CD8-positive, alpha-beta memory T cell (primary cell): ENCODE data around the gene ESD. TPM values are rescaled to one million over a fixed set of nuclear protein-coding genes. Genes with fewer than 3 reads are reported as not detected.
"Not testable (repeated sequence)": the region's sequence is repeated elsewhere in the genome, so short reads cannot be mapped to it uniquely, and the experiment has no call there.

Experiments used
- CTCF ChIA-PET: fragments of 350-600 bp; sonication (Branson Sonifier 250); formaldehyde crosslinking; loops from one replicate; lab custom pipeline; 2021; ENCODE audit warnings: antibody characterized with exemption; lab: Charles Lee
- POLR2A ChIA-PET: fragments of 350-600 bp; sonication (Branson Sonifier 250); formaldehyde crosslinking; loops from one replicate; lab custom pipeline; 2021; ENCODE audit warnings: antibody characterized with exemption; lab: Charles Lee
- DNase-seq, 5 donors: peaks; one replicate each; pipeline versions ENCODE4 v3.0.0 to v3.0.0-alpha.2; 2020 to 2022; ENCODE audit warnings: mixed read lengths in 1 of 5
- H3K27ac ChIP-seq: one replicate; pipeline ENCODE4 v1.7.0; 2013; ENCODE audit warnings: low read depth, mild to moderate bottlenecking, low read length, moderate library complexity
- H3K27me3 ChIP-seq: 2 replicates; pipeline ENCODE4 v1.7.0; 2013; ENCODE audit warnings: low read length, mild to moderate bottlenecking; ENCODE audit not compliant: insufficient read depth, poor library complexity, severe bottlenecking
- H3K36me3 ChIP-seq: 2 replicates; pipeline ENCODE4 v1.7.0; 2013; ENCODE audit warnings: mild to moderate bottlenecking, low read length, moderate library complexity; ENCODE audit not compliant: insufficient read depth
- H3K4me1 ChIP-seq: 2 replicates; pipeline ENCODE4 v1.7.0; 2013; ENCODE audit warnings: mild to moderate bottlenecking, low read length, moderate library complexity; ENCODE audit not compliant: insufficient read depth
- H3K4me3 ChIP-seq: 2 replicates; pipeline ENCODE4 v1.7.0; 2013; ENCODE audit warnings: mild to moderate bottlenecking, low read length
- H3K9me3 ChIP-seq: 2 replicates; pipeline ENCODE4 v1.7.0; 2013; ENCODE audit warnings: mild to moderate bottlenecking, low read length
- H3K27ac Mint-ChIP-seq, 8 donors: one replicate each; pipeline ENCODE4 v1.8.0; 2020 to 2021; ENCODE audit warnings: mixed read lengths in 8 of 8, mild to moderate bottlenecking in 6 of 8, inconsistent platforms in 3 of 8, moderate library complexity in 3 of 8
- H3K27me3 Mint-ChIP-seq, 2 donors: one replicate each; pipeline ENCODE4 v1.8.0; 2020 to 2021; ENCODE audit warnings: mixed read lengths in 2 of 2, mild to moderate bottlenecking in 1 of 2, moderate library complexity in 1 of 2
- H3K36me3 Mint-ChIP-seq, 3 donors: one replicate each; pipeline ENCODE4 v1.8.0; 2020 to 2021; ENCODE audit warnings: mixed read lengths in 3 of 3, inconsistent platforms in 1 of 3, mild to moderate bottlenecking in 1 of 3
- H3K4me1 Mint-ChIP-seq, 3 donors: one replicate each; pipeline ENCODE4 v1.8.0; 2020 to 2021; ENCODE audit warnings: mixed read lengths in 3 of 3, inconsistent platforms in 1 of 3, mild to moderate bottlenecking in 1 of 3
- H3K4me3 Mint-ChIP-seq, 7 donors: one replicate each; pipeline ENCODE4 v1.8.0; 2020 to 2021; ENCODE audit warnings: mixed read lengths in 7 of 7, mild to moderate bottlenecking in 6 of 7, moderate library complexity in 4 of 7, inconsistent platforms in 2 of 7
- H3K9me3 Mint-ChIP-seq, 5 donors: one replicate each; pipeline ENCODE4 v1.8.0; 2020 to 2022; ENCODE audit warnings: mixed read lengths in 5 of 5, mild to moderate bottlenecking in 3 of 5, moderate library complexity in 2 of 5, inconsistent platforms in 1 of 5
- polyA plus RNA-seq: library from polyadenylated mRNA; unstranded; fragments of 300-500 nt; fragmentation: Illumina TruSeq; gene quantifications from one replicate; pipeline ENCODE4 v1.2.3, GENCODE V29; 2021
- total RNA-seq, 2 experiments: library from RNA; stranded (reverse); gene quantifications; one replicate each; pipeline ENCODE4 v1.2.3, GENCODE V29; 2021

ESD gene
- total and polyA plus RNA-seq, 3 experiments from 2014 or later, result 91.9 to 109 (median 98.5) TPM

DNA sequence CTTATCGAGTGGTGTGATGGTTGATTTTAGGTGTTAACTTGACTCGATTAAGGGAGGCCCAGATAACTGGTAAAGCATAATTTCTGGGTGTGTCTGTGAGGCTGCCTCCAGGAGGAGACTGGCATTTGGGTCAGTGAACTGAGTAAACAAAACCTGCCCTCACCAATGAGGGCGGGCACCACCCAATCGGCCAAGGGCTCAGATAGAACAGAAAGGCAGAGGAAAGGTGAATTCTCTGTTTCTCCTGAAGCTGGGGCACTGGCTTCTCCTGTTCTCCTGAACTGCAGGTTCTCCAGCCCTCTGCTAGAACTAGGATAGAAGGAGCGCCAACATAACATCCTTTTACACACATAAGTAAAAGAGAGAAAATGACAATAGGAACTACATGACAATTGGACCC lies 35.1 kb downstream of the ESD start:
- no peaks in the 10 kb centered on the region for H3K9me3 ChIP-seq
- no peak overlapping the region for H3K27ac ChIP-seq
- no peak for DNase-seq
- POLR2A ChIA-PET, result no interaction called here
- Mint-ChIP-seq H3K27ac (no peak overlapping the region), H3K4me3 (no peak overlapping the region), H3K4me1 (no peaks in the 10 kb centered on the region), H3K36me3 (no peaks in the 10 kb centered on the region), H3K9me3 (no peaks in the 10 kb centered on the region), H3K27me3 (peaks cover 0 to 4% of the 10 kb centered on the region in 2 donors)
- H3K36me3 ChIP-seq, result no peaks in the 10 kb centered on the region
- CTCF ChIA-PET, result no interaction called here
- no peaks in the 10 kb centered on the region for H3K27me3 ChIP-seq
- H3K4me3 ChIP-seq, result no peak overlapping the region
- no peaks in the 10 kb centered on the region for H3K4me1 ChIP-seq

GRCh38 chr13:46761174-46761573 lies 35.8 kb downstream of the ESD start:
- Histone ChIP-seq H3K27ac (no peak overlapping the region), H3K36me3 (no peaks in the 10 kb centered on the region), H3K4me1 (no peaks in the 10 kb centered on the region), H3K4me3 (no peak overlapping the region), H3K9me3 (no peaks in the 10 kb centered on the region), H3K27me3 (no peaks in the 10 kb centered on the region)
- H3K27me3 Mint-ChIP-seq, result peaks cover 0 to 6% of the 10 kb centered on the region in 2 donors
- DNase-seq, result no peak
- CTCF ChIA-PET, result no interaction called here
- H3K4me1 Mint-ChIP-seq, result no peaks in the 10 kb centered on the region
- H3K9me3 Mint-ChIP-seq, result no peaks in the 10 kb centered on the region
- H3K4me3 Mint-ChIP-seq, result no peak overlapping the region
- H3K36me3 Mint-ChIP-seq, result no peaks in the 10 kb centered on the region
- POLR2A ChIA-PET, result no interaction called here
- H3K27ac Mint-ChIP-seq, result no peak overlapping the region

DNA sequence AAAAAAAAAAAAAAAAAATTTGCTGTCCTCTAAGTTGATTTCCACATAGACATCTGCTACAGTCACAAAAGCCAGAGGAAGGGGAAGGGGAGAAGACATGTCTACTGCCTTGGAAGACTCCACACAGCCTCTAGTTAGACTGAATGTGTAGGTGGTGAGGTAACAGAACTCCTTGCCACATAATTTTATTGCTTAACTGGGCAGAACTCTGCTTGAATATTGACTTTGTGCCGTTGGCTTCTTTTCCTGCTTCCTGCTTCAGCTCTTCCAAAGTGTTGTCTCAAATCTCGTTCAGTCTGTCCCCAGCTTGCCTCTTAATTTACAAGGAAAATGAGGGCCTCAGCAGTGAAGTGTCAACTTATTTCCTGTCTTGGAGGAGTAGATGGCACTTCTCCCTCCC lies 37.1 kb downstream of the ESD start:
- no peaks in the 10 kb centered on the region for H3K36me3 Mint-ChIP-seq
- H3K9me3 ChIP-seq, result no peaks in the 10 kb centered on the region
- H3K4me3 ChIP-seq, result no peak overlapping the region
- H3K27ac Mint-ChIP-seq, result no peak overlapping the region
- H3K4me1 Mint-ChIP-seq, result peaks cover 0 to 2% (median 0%) of the 10 kb centered on the region in 3 donors
- peaks cover 0 to 6% of the 10 kb centered on the region in 2 donors for H3K27me3 Mint-ChIP-seq
- POLR2A ChIA-PET, result interaction anchor here (0.6 kb wide), 1 partner anchor 41 kb away, joined by 6 read pairs; no protein-coding TSS in a partner anchor
- H3K9me3 Mint-ChIP-seq, result no peaks in the 10 kb centered on the region
- CTCF ChIA-PET, result no interaction called here
- H3K4me3 Mint-ChIP-seq, result no peak overlapping the region
- H3K4me1 ChIP-seq, result no peaks in the 10 kb centered on the region
- H3K27me3 ChIP-seq, result no peaks in the 10 kb centered on the region
- no peak overlapping the region for H3K27ac ChIP-seq
- no peaks in the 10 kb centered on the region for H3K36me3 ChIP-seq
- DNase-seq, result no peak

GRCh38 chr13:46757640-46758039 lies 39.3 kb downstream of the ESD start:
- Mint-ChIP-seq H3K27me3 (peaks cover 0 to 6% of the 10 kb centered on the region in 2 donors), H3K9me3 (no peaks in the 10 kb centered on the region), H3K4me1 (peaks cover 15 to 24% (median 19%) of the 10 kb centered on the region in 3 donors), H3K36me3 (no peaks in the 10 kb centered on the region), H3K4me3 (no peak overlapping the region), H3K27ac (no peak overlapping the region)
- no peak for DNase-seq
- no peak overlapping the region for H3K27ac ChIP-seq
- no peak overlapping the region for H3K4me3 ChIP-seq
- ChIA-PET CTCF (no interaction called here), POLR2A (no interaction called here)
- no peaks in the 10 kb centered on the region for H3K27me3 ChIP-seq
- no peaks in the 10 kb centered on the region for H3K9me3 ChIP-seq
- no peaks in the 10 kb centered on the region for H3K36me3 ChIP-seq
- no peaks in the 10 kb centered on the region for H3K4me1 ChIP-seq

DNA sequence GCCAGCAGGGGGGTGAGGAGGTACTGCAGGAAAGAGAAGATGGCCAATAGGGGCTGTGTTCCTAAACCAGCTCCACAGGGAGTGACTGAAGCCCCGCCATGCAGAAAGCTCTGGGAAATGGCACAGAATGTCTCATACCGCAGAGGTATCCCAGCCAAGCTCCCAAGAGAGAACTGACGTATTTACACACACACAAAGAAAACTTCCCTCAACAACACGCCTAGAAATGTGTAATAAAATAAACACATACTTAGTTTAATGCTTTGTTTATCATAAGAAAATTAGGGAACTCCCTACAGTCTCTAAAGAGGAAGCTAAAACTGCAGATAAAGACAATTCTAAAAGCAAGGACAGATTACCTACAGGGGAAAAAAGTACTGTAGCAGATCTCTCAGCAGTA lies 40.0 kb downstream of the ESD start:
- Mint-ChIP-seq H3K36me3 (peaks cover 0 to 2% (median 0%) of the 10 kb centered on the region in 3 donors), H3K9me3 (no peaks in the 10 kb centered on the region), H3K27ac (no peak overlapping the region), H3K4me1 (peaks cover 22 to 31% (median 23%) of the 10 kb centered on the region in 3 donors), H3K4me3 (no peak overlapping the region), H3K27me3 (peaks cover 0 to 8% of the 10 kb centered on the region in 2 donors)
- DNase-seq, result no peak
- H3K9me3 ChIP-seq, result no peaks in the 10 kb centered on the region
- H3K27ac ChIP-seq, result no peak overlapping the region
- ChIA-PET CTCF (no interaction called here), POLR2A (no interaction called here)
- H3K27me3 ChIP-seq, result no peaks in the 10 kb centered on the region
- H3K4me1 ChIP-seq, result peaks cover 4% of the 10 kb centered on the region
- H3K36me3 ChIP-seq, result no peaks in the 10 kb centered on the region
- H3K4me3 ChIP-seq, result no peak overlapping the region

- peaks cover 35 to 45% (median 36%) of the 10 kb centered on the region in 3 donors for H3K4me1 Mint-ChIP-seq
- H3K4me3 Mint-ChIP-seq, H3K27me3 Mint-ChIP-seq, H3K27me3 ChIP-seq, H3K9me3 Mint-ChIP-seq, H3K36me3 ChIP-seq, DNase-seq, H3K9me3 ChIP-seq, POLR2A ChIA-PET, H3K27ac ChIP-seq, H3K4me3 ChIP-seq, H3K36me3 Mint-ChIP-seq, H3K27ac Mint-ChIP-seq, CTCF ChIA-PET: not testable (repeated sequence)
- H3K4me1 ChIP-seq, result peaks cover 13% of the 10 kb centered on the region
These were observed 41.5 kb downstream of the ESD start for GRCh38 chr13:46755508-46755907.

GRCh38 chr13:46754812-46755211 lies 42.1 kb downstream of the ESD start:
- H3K27ac Mint-ChIP-seq, result no peak overlapping the region
- Histone ChIP-seq H3K27ac (no peak overlapping the region), H3K4me1 (peaks cover 13% of the 10 kb centered on the region), H3K36me3 (no peaks in the 10 kb centered on the region), H3K9me3 (no peaks in the 10 kb centered on the region), H3K4me3 (no peak overlapping the region), H3K27me3 (no peaks in the 10 kb centered on the region)
- no peak for DNase-seq
- ChIA-PET POLR2A (no interaction called here), CTCF (no interaction called here)
- H3K36me3 Mint-ChIP-seq, result peaks cover 0 to 11% (median 0%) of the 10 kb centered on the region in 3 donors
- H3K4me1 Mint-ChIP-seq, result peaks cover 37 to 50% (median 43%) of the 10 kb centered on the region in 3 donors
- peaks cover 0 to 7% of the 10 kb centered on the region in 2 donors for H3K27me3 Mint-ChIP-seq
- H3K9me3 Mint-ChIP-seq, result no peaks in the 10 kb centered on the region
- no peak overlapping the region for H3K4me3 Mint-ChIP-seq

- ChIA-PET CTCF (no interaction called here), POLR2A (no interaction called here)
- H3K9me3 Mint-ChIP-seq, result no peaks in the 10 kb centered on the region
These were observed 43.0 kb downstream of the ESD start for GRCh38 chr13:46753917-46754316.

More at GRCh38 chr13:46753917-46754316, 43.0 kb downstream of the ESD start:
- peaks cover 13% of the 10 kb centered on the region for H3K4me1 ChIP-seq
- DNase-seq, result peak in 1 of 5 donors; percentile 4
- Mint-ChIP-seq H3K4me3 (peak overlapping the region in 1 of 7 donors; percentile 22), H3K27me3 (peaks cover 0 to 7% of the 10 kb centered on the region in 2 donors), H3K36me3 (peaks cover 0 to 16% (median 0%) of the 10 kb centered on the region in 3 donors), H3K4me1 (peaks cover 37 to 52% (median 44%) of the 10 kb centered on the region in 3 donors), H3K27ac (peak overlapping the region in 4 of 8 donors; percentile 29 to 58 (median 56))
- no peaks in the 10 kb centered on the region for H3K27me3 ChIP-seq
- no peak overlapping the region for H3K27ac ChIP-seq
- H3K9me3 ChIP-seq, result no peaks in the 10 kb centered on the region
- H3K4me3 ChIP-seq, result no peak overlapping the region
- no peaks in the 10 kb centered on the region for H3K36me3 ChIP-seq
